ENCODE results near the gene UBE3D. TPM values are rescaled to one million over a fixed set of nuclear protein-coding genes. Genes with fewer than 3 reads are reported as not detected.

The UBE3D gene
- total RNA-seq, 1 experiment from 2014 or later = 5.5 TPM

DNA sequence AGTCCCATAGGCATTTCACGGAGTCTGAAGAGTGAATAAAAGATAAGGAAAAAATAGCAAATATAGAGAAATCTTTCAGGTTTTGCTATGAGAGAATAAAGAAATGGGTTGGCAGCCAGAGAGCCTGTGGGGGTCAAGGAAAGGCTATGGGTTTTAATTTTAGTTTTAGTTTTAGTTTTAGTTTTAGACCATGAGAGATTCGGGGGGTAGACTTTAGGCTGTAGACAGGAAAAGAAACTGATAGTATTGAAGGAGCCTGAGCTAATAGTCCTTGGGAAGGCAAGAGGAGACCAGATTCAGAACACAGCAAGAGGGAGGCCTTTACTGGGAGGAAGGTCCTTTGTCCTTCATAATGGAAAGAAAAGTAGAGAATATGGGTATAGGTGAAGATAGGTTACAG lies 21.1 kb upstream of the UBE3D start:
- Histone ChIP-seq H3F3A (ENCODE audit: insufficient read depth, low read depth) (no peaks in the 10 kb centered on the region), H3K4me2 (no peak overlapping the region), H3K4me3 (no peak overlapping the region), H3K36me3 (ENCODE audit: low read depth) (no peaks in the 10 kb centered on the region), H3K27ac (no peak overlapping the region), H2AFZ (no peak overlapping the region), H4K20me1 (ENCODE audit: insufficient read depth) (no peaks in the 10 kb centered on the region), H3K9me3 (ENCODE audit: insufficient read depth, low read depth) (no peaks in the 10 kb centered on the region), H3K79me2 (ENCODE audit: low read depth) (no peaks in the 10 kb centered on the region), H3K9me2 (ENCODE audit: insufficient read depth) (no peaks in the 10 kb centered on the region), H3K4me1 (replicated peaks; ENCODE audit: insufficient read depth) (no peaks in the 10 kb centered on the region), H3K27me3 (ENCODE audit: insufficient read depth, low read depth) (no peaks in the 10 kb centered on the region)
- TF ChIP-seq, protein P1, sequence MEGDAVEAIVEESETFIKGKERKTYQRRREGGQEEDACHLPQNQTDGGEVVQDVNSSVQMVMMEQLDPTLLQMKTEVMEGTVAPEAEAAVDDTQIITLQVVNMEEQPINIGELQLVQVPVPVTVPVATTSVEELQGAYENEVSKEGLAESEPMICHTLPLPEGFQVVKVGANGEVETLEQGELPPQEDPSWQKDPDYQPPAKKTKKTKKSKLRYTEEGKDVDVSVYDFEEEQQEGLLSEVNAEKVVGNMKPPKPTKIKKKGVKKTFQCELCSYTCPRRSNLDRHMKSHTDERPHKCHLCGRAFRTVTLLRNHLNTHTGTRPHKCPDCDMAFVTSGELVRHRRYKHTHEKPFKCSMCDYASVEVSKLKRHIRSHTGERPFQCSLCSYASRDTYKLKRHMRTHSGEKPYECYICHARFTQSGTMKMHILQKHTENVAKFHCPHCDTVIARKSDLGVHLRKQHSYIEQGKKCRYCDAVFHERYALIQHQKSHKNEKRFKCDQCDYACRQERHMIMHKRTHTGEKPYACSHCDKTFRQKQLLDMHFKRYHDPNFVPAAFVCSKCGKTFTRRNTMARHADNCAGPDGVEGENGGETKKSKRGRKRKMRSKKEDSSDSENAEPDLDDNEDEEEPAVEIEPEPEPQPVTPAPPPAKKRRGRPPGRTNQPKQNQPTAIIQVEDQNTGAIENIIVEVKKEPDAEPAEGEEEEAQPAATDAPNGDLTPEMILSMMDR (conservative IDR thresholded peaks at IDR 0.05) = no peak
- TF ChIP-seq EZH2 (IDR thresholded peaks at IDR 0.05; ENCODE audit: low read depth) = no peak
- intact Hi-C loops (cut with micrococcal nuclease; ENCODE audit: unreplicated experiment) = no loop called here
- CTCF ChIA-PET = no interaction called here
- POLR2A ChIA-PET (ENCODE audit: unreplicated experiment) = no interaction called here
- no peak for DNase-seq
- BruUV-seq (replicated peaks) = no TSS peak

DNA sequence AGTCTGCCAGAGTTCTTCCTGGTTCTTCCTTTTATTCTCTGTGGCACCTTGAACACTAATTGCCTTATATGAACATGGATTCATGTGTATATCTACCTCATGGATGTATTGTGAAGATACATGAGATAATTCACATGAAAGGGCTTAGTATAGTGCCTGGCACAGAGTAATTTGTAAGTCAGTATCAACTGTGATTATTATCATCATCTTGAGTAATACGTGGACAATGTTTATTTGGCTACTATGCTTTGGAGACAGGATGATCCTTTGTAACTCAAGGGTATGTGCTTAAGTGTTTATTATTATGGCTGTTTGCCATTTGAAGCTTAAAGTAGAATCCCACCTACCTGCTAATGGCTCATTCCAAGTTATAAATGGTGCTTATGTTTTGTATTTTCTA lies 17.8 kb upstream of the UBE3D start:
- no TSS peak for BruUV-seq (replicated peaks)
- DNase-seq = no peak
- Histone ChIP-seq H3K79me2 (ENCODE audit: low read depth) (no peaks in the 10 kb centered on the region), H3K4me3 (no peak overlapping the region), H3K36me3 (ENCODE audit: low read depth) (no peaks in the 10 kb centered on the region), H3F3A (ENCODE audit: insufficient read depth, low read depth) (no peaks in the 10 kb centered on the region), H3K9me3 (ENCODE audit: insufficient read depth, low read depth) (no peaks in the 10 kb centered on the region), H3K27me3 (ENCODE audit: insufficient read depth, low read depth) (no peaks in the 10 kb centered on the region), H3K4me2 (no peak overlapping the region), H2AFZ (no peak overlapping the region), H3K9me2 (ENCODE audit: insufficient read depth) (no peaks in the 10 kb centered on the region), H4K20me1 (ENCODE audit: insufficient read depth) (no peaks in the 10 kb centered on the region), H3K4me1 (replicated peaks; ENCODE audit: insufficient read depth) (no peaks in the 10 kb centered on the region), H3K27ac (no peak overlapping the region)
- intact Hi-C loops (cut with micrococcal nuclease; ENCODE audit: unreplicated experiment) = no loop called here
- TF ChIP-seq, protein P1 (conservative IDR thresholded peaks at IDR 0.05) = no peak
- ChIA-PET CTCF (no interaction called here), POLR2A (ENCODE audit: unreplicated experiment) (no interaction called here)

DNA sequence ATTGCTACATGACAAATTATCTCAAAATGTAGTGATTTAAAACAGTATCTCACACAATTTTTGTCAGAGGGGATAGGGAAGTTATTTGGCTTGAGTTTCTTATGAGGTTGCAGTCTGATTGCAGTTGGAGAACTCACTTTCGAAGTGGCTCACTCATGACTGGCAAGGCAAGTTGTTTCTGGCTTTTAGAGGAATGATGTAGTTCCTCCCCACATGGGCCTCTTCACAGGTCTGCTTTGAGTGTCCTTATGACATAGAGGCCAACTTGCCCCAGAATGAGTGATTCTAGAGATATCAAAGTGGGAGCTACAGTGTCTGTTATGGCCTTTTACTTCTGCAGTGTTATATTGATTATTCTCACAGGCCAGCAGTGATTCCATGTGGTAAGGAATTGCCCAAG lies 8.0 kb upstream of the UBE3D start:
- Histone ChIP-seq H2AFZ (no peak overlapping the region), H4K20me1 (ENCODE audit: insufficient read depth) (no peaks in the 10 kb centered on the region), H3K9me2 (ENCODE audit: insufficient read depth) (no peaks in the 10 kb centered on the region), H3K4me2 (no peak overlapping the region), H3K27ac (no peak overlapping the region), H3K27me3 (ENCODE audit: insufficient read depth, low read depth) (no peaks in the 10 kb centered on the region), H3K9me3 (ENCODE audit: insufficient read depth, low read depth) (no peaks in the 10 kb centered on the region), H3K36me3 (ENCODE audit: low read depth) (no peaks in the 10 kb centered on the region), H3K4me1 (replicated peaks; ENCODE audit: insufficient read depth) (peaks cover 7% of the 10 kb centered on the region), H3K79me2 (ENCODE audit: low read depth) (peaks cover 22% of the 10 kb centered on the region), H3F3A (ENCODE audit: insufficient read depth, low read depth) (peaks cover 2% of the 10 kb centered on the region; the same call in 1 of the 2 replicates), H3K4me3 (no peak overlapping the region)
- ChIA-PET CTCF (no interaction called here), POLR2A (ENCODE audit: unreplicated experiment) (interaction anchor here (0.6 kb wide), 1 partner anchor 409 kb away, joined by 5 read pairs; no protein-coding TSS in a partner anchor)
- intact Hi-C loops (cut with micrococcal nuclease; ENCODE audit: unreplicated experiment) = no loop called here
- no peak for DNase-seq
- TF ChIP-seq EZH2 (IDR thresholded peaks at IDR 0.05; ENCODE audit: low read depth) = no peak
- TF ChIP-seq, protein P1 (conservative IDR thresholded peaks at IDR 0.05) = no peak
- no TSS peak for BruUV-seq (replicated peaks)
